Neural progenitor cell (in vitro differentiated cells): Measurements from ENCODE around the gene SNX5.

Experiments
- EZH2 ChIP-seq: fragments of 200-600 bp; sonication (generic); IDR thresholded peaks from 2 replicates; pipeline ENCODE4 v1.6.1; 2017; ENCODE audit warnings: antibody characterized with exemption, mild to moderate bottlenecking, moderate library complexity
- EZH2phosphoT487 ChIP-seq: fragments of 200-600 bp; sonication (generic); IDR thresholded peaks from 2 replicates; pipeline ENCODE4 v1.6.1; 2017; ENCODE audit warnings: antibody characterized with exemption
- TF ChIP-seq, protein P1 (sequence below): fragments of 200-600 bp; sonication (generic); IDR thresholded peaks from 2 replicates; pipeline ENCODE4 v1.5.1; 2017; ENCODE audit warnings: antibody characterized with exemption, mild to moderate bottlenecking

DNA sequence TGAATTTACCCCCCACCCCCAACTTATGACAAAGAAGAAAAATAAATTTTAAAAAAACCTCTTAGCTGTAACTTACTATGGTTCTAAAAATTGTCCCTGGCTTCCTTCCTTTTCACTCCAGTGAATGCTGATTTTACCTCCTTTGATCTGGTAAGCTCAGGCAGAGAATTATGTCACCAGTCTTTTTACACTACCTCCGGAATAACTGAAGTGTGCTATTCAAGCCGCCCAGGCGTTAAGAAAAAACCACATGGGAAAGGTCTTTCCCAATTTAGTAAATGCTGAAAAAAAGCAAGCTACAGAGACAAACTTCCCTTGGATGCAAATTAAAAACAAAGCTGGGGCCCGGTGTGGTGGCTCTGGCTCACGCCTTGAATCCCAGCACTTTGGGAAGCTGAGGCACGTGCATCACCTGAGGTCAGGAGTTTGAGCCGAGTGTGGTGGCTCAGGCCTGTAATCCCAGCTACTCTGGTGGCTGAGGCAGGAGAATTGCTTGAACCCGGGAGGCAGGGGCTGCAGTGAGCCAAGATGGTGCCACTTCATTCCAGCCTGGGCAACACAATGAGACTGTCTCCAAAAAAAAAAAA is 12.4 kb downstream of the SNX5 start:
- TF ChIP-seq, protein P1, sequence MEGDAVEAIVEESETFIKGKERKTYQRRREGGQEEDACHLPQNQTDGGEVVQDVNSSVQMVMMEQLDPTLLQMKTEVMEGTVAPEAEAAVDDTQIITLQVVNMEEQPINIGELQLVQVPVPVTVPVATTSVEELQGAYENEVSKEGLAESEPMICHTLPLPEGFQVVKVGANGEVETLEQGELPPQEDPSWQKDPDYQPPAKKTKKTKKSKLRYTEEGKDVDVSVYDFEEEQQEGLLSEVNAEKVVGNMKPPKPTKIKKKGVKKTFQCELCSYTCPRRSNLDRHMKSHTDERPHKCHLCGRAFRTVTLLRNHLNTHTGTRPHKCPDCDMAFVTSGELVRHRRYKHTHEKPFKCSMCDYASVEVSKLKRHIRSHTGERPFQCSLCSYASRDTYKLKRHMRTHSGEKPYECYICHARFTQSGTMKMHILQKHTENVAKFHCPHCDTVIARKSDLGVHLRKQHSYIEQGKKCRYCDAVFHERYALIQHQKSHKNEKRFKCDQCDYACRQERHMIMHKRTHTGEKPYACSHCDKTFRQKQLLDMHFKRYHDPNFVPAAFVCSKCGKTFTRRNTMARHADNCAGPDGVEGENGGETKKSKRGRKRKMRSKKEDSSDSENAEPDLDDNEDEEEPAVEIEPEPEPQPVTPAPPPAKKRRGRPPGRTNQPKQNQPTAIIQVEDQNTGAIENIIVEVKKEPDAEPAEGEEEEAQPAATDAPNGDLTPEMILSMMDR: no peak
- TF ChIP-seq EZH2 (no peak), EZH2phosphoT487 (no peak)
